A172 (cell line): ENCODE data around the gene CBX8. TPM values are rescaled to one million over a fixed set of nuclear protein-coding genes. Genes with fewer than 3 reads are reported as not detected.

Experiments used
- DNase-seq: peaks from one replicate; pipeline ENCODE4 v3.0.0-alpha.2; 2015; ENCODE audit warnings: low spot score
- total RNA-seq: library from RNA; depleted of rRNA; stranded (reverse); fragments of >200 nt; shearing (Covaris generic); gene quantifications from 2 replicates; pipeline ENCODE4 v1.2.3, GENCODE V29; 2014; rRNA removed

The CBX8 gene
- total RNA-seq, result 7.9 and 8.8 TPM in 2 replicates

DNA sequence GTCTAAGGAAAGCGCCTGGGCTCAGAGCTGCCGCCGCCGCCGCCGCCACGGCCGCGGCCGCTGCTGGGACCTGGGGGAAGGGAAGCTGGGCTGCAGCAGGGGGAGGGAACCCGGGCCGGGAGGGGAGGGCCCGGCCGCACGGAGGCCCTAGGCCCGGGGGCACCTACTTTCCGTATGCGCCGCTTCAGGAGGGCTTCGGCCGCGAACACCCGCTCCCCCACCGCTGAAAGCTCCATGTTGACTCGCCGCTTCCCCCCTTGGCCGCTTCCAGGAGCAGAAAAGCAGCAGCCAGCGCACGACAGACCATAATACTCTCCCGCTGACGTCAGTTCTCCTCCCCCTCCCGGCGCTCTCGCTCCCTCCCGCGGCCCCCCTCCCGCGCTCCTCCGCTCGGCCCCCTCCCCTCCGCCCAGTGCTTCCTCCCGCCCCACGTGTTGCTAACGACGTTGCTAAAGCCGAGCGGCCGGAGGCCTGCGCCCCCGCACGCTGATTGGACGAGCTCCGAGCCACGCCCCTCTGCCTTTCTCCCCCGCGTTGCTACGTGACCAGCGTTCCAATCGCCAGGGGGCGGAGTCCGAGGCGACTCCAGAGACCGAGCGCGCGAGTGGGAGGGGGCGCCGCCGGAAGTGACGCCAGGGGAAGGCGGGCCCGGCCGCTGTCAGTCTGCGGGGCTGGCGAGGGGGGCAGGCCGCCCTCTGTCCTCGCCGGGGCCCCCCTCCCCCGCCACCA is at the start of gene CBX8:
Gene CBX8, minus strand, starts transcription at position 315 of the 729 bp plus-strand sequence. Its CDS starts 79 bp downstream, at position 236.
- peak; percentile 98 for DNase-seq

DNA sequence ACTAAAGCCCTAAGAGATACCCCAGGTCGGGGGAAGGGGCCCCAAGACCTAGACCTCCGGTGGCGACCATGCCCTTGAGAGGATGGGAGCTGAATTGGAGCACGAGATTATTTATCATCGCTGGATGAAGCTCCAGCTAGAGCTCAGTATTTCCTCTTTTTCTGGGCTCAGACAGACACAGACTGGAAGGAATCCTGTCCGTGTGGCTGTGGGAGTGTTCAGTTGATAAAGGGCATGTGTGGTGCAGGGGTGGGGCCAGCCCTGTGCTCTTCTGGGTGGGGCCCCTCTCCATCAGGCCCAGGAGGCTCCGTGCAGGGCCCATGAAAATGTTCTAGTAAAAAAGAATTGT is 48.7 kb upstream of the CBX8 start:
- DNase-seq, result peak; percentile 58

DNA sequence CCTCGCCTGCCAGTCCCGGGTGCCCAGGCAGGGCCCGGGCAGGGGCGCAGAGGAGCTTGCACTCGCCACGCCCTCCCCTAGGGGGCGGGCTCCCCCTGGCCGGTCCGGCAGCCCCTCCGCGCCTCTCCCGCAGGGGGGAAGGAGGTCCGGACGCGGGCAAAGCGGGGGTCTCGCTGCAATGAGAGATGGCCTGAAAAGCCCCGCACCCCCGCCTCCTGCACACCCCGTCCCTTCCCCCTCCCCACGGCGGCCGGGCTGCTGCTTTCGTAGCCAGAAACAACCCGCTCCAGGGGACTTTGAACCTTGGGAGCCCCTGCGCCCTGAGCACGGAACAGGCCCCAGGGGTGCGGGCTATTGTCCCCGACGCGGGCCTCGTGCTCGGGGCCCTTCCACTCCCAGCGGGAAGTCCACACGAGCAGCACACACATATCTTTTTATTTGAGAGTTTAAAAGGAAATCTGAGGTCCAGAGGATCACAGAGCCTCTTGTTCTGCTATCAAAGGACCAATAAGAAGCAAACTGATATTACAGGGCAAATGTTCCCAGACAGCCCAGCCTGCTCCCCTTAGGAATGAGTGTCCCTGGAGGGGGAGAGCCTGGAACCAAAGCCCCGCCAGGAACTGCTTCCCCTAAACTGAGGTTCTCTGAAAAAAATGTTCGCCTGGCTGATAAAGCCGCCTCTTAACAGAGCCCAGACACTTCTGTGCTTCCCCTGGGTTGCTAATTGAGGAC is 48.2 kb upstream of the CBX8 start:
- DNase-seq, result no peak

DNA sequence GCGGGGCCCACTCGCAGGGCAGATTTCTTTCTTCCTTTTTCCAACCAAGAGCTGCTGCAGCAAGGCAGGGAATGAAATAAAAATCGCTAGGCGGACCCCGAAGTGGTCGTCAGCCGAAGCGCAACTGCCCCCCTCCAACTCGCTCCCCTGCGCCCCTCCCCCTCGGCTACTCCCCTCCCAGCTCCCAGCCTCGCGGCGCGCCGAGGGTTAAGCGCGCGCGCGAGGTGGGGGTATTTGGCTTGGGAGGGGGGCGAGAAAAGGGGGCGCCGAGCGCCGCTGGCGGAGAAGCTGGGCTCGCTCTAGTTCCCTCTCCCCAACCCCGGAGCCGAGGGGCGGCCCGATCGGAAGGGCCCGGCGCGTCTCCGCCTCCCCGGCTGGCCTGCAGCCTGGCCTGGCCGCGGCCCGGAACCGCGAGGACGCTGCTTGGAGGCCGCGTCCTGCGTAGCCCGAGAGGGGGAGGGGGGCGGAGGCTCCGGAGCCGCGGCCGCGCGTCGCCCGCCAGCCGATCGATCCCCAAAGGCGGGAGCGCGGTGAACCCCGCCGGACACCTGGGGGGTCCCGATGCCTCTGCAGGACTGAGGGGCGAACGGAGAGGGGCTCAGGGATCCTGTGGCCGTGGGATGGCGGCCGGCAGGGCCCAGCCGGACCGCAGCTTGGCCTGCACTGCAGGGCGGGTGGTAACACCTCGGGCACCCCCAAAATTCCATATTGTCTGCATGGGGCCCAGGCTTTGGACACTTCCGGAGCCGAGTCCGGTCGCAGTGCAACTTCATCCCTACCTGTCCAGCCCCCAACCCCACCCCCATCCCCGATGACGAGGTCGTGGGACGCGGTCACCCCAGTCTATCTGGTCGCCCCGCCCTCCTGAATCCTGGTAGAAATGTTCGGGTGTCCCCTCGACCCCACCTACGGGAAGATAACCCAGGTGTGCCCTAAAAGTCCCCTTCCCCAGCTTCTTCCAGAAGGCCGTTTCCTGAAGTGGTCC is 47.2 kb upstream of the CBX8 start:
- DNase-seq, result no peak

DNA sequence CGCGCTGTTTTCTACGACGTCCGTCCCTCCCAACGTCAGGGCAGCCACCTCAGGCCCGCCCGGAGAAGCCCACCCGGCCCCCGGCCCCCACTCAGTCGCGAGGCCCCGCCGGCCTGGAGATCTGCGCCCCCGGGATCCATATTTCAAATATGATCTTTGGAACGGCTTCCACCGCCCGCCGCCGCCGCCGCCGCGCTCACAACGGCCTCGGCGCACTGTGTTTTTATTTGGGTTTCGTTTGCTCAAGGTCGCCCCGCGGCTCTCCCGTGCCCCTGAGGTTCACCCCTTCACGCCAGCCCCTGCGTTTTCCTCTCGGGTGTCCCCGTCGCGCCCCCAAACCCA is 46.6 kb upstream of the CBX8 start:
- no peak for DNase-seq

DNA sequence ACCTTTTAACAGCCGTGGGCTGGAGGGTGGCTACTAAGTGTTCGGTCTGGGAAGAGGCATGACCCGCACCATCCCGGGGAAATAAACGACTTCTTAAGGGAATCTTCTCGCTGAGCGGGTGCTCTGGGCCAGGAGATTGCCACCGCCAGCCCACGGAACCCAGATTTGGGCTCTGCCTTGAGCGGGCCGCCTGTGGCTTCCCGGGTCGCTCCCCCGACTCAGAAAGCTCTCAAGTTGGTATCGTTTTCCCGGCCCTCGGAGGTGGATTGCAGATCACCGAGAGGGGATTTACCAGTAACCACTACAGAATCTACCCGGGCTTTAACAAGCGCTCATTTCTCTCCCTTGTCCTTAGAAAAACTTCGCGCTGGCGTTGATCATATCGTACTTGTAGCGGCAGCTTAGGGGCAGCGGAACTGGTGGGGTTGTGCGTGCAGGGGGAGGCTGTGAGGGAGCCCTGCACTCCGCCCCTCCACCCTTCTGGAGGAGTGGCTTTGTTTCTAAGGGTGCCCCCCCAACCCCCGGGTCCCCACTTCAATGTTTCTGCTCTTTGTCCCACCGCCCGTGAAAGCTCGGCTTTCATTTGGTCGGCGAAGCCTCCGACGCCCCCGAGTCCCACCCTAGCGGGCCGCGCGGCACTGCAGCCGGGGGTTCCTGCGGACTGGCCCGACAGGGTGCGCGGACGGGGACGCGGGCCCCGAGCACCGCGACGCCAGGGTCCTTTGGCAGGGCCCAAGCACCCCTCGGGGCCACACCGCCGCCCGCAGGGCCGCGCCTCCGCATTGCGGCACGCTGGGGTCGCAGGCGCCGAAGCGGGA is 46.0 kb upstream of the CBX8 start:
- DNase-seq, result no peak

DNA sequence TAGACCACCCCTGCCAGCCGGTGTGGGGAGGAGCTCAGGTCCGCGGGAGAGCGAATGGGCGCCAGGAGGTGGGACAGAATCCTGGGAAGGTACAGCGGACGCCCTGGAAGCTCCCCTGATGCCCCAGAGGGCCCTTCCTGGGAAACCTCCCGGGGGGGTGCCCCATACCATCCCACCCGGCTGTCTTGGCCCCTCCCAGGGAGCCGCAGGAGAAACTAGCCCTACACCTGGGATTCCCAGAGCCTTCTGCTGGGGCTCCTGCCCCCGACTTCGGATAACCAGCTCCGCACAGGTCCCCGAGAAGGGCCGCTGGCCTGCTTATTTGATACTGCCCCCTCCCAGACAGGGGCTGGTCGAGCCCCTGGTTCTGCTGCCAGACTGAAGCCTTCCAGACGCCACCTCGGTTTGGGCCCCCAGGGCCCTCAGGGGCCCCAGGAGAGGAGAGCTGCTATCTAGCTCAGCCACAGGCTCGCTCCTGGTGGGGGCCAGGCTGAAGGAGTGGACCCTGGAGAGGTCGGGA is 45.3 kb upstream of the CBX8 start:
- no peak for DNase-seq

DNA sequence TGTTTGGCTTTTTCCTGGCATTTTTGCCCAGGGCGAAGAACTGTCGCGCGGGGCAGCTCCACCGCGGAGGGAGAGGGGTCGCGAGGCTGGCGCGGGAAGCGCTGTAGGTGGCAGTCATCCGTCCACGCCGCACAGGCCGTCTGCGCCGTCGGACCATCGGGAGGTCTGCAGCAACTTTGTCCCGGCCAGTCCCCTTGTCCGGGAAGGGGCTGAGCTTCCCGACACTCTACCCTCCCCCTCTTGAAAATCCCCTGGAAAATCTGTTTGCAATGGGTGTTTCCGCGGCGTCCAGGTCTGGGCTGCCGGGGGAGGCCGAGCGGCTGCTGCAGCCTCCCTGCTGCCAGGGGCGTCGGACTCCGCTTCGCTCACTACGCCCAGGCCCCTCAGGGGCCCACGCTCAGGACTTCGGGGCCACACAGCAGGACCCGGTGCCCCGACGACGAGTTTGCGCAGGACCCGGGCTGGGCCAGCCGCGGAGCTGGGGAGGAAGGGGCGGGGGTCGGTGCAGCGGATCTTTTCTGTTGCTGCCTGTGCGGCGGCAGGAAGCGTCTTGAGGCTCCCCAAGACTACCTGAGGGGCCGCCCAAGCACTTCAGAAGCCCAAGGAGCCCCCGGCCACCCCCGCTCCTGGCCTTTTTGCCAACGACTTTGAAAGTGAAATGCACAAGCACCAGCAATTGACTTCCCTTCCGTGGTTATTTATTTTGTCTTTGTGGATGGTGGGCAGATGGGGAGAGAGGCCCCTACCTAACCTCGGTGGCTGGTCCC is 44.7 kb upstream of the CBX8 start:
- DNase-seq, result no peak

DNA sequence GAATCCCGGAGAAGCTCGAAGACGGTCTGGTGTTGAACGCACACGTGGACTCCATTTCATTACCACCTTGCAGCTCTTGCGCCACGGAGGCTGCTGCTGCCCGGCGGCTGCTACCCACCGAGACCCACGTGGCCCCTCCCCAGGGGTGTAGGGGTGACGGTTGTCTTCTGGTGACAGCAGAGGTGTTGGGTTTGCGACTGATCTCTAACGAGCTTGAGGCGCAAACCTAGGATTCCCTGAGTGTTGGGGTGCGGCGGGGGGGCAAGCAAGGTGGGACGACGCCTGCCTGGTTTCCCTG is 44.1 kb upstream of the CBX8 start:
- DNase-seq, result no peak

DNA sequence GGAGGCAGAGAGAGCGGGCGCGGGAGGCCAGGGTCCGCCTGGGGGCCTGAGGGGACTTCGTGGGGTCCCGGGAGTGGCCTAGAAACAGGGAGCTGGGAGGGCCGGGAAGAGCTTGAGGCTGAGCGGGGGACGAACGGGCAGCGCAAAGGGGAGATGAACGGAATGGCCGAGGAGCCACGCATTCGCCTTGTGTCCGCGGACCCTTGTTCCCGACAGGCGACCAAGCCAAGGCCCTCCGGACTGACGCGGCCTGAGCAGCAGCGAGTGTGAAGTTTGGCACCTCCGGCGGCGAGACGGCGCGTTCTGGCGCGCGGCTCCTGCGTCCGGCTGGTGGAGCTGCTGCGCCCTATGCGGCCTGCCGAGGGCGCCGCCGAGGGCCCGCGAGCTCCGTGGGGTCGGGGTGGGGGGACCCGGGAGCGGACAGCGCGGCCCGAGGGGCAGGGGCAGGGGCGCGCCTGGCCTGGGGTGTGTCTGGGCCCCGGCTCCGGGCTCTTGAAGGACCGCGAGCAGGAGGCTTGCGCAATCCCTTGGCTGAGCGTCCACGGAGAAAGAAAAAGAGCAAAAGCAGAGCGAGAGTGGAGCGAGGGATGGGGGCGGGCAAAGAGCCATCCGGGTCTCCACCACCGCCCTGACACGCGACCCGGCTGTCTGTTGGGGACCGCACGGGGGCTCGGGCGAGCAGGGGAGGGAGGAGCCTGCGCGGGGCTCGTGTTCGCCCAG is 43.6 kb upstream of the CBX8 start:
- DNase-seq, result no peak

DNA sequence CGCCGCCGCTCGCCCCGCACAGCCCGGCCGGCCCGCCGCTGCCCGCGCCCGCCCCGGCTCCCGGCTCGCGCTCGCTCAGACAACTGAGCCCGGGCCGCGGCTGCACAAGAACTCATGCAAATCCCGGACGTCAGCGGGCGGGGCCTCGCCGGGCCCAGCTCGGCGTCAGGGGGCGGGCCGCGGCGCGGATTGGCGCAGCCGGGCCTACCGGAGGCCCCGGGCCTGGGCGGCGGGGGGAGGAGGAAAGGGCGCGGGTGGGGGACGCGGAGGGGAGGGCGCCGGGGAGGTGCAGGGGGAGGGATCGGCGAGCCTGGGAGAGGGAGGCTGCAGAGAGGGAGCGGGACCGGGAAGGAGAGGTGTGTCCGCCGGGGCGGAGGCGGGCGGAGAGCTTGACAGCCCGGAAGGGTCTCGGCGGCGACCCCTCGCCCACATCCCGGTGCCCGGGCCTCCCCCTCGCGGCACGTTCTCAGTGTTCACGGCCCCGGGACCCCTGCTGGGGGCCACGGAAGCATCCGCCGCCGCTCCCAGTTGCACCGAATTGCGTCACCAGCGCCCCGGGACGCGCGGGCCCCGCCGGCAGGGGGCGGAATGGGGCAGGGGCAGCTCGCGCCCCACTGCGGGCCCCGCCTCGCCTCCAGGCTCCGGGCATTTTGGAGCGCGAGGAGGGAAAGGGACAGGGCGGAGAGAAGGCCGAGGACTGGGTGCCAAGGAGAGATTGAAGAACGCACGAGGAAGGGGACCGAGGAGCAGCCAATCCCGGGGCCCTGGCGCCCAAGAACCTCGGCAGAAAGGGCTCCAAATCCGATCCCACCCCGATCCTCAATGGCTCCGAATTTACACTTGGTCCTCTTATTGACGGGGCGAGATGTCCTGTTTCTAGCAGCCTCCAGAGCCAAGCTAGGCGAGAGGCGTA is 42.7 kb upstream of the CBX8 start, which contains the start of gene CBX4:
Gene CBX4, minus strand, starts transcription at position 85 of the 913 bp plus-strand sequence. CDS start 189 bp downstream, outside the sequence.
- peak; percentile 85 for DNase-seq

DNA sequence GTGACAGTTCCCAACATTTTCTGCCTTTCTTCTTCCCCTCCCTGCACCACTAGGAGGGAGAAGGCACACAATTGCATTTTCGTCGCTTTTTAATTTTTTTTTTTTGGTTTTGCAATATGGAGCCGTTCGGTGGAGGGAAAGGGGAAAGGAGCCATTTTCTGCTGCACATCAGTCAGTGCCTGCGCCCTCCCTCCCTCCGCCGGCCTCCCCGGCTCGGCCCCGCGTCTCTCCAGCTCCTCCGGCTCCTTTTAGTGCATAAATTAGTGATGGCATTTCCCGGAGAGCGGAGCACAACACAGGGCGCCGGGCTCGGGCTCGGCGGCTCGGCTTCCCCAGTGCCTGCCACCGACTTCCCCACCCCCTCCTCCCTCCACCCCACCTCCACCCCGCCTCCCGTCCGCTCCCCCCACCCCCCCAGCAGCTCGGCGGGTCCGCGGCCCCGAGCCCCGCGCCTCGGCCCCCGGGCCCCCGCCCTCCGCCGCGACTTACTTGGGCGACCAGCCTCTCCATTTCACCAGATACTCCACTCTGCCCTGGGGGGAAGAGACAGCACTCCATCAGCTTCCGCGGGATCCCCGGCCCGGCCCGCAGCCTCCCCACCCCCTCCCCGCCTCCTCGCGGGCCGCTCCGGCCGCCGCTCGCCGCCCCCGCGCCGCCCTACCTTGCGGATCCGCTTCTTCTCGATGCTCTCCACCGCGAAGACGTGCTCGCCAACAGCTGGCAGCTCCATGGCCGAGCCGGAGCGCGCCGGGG is 41.8 kb upstream of the CBX8 start:
- DNase-seq, result peak; percentile 44

DNA sequence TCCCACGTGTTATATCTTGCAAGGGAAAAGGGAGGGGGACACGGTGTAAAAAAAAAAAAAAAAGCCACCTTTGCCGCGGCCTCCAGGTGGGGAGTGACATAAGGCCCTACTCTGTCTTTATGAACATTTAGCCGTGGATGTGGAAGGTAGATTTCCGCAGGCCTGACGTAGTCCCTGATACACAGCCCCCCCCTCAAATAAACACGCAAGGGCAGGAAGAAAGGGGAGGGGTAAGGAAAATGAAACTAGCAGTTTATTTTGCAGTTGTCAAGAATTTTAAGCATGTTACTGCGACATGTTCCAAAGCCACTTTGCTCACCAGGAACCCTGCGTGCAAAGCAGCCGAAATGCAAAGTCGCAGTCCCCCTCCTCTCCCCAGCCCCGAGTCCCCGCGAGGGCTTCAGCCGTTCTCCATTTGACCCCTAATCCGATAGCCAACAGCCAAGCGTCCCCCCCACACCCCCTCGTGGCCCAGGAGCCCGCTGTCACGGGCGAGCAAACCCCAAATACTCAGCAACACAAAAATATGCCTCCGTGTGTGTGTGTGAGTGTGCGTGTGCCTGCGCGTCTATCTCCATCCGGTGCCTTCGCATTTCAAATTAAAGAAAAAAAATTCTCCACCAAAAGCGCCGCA is 41.1 kb upstream of the CBX8 start:
- DNase-seq, result no peak

DNA sequence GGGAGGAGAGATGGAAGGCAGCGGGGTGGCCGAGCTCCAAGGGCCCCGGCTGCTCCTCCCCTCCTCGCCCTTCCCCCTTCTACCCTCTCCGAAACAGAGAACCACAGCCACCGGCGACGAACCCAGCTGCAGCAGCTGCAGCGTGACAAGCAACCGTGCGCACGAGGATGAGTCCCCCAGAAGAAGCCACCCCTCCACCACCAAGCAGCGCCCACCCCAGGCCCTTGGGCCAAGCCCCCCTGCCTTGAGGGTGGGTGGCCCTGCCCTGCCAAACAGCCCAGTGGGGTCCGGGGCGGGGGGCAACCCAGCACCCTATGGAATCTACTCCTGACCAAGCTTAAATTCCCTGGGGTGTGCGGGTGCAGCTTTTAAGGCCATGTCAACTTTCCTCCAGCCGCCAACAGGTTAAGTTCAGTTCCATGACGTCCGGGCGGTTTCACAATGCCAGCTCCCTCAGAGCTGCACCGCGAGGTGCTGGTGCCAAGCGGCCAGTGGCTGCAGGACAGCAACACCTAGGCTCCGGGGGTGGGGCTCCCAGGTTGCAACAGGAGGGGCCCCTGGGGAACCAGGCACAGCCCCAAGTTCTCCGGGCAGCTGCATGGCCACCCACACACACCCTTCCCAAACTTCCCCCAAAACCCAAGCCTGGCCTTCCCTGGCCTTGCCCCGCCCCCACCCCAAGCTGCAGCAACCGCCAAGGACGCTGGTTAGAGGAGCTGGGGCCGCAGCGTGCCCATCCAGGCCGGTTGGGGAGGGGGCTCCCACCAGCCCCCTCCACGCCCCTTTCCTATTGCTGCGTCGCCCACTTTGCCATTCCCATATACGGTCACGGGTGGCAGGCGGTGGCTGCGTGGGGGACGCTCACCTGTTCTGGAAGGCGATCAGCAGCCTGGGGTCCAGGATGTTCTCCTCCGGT is 40.4 kb upstream of the CBX8 start:
- DNase-seq, result peak; percentile 64

DNA sequence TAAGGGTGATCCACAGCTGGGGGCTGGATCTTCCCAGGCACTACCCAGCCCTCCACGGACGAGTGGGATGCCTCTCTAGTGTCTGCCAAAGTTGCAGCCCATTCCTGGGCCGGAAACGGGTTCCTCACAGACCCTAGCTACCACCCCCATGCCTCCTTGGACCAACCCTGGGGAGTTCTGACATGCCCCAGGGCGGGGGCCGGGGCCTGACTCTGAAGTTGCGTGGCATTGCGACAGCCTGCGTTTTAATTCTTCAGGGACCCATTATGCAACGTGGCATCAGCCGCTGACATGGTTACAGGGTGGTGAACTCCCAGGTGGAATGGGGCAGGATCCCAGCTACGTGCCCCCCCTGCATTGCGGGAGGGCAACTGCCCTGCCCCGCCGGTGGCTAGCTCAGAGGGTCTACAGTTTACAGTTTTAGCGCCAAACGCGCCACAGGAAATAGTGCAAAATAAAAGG is 39.7 kb upstream of the CBX8 start:
- DNase-seq, result no peak

DNA sequence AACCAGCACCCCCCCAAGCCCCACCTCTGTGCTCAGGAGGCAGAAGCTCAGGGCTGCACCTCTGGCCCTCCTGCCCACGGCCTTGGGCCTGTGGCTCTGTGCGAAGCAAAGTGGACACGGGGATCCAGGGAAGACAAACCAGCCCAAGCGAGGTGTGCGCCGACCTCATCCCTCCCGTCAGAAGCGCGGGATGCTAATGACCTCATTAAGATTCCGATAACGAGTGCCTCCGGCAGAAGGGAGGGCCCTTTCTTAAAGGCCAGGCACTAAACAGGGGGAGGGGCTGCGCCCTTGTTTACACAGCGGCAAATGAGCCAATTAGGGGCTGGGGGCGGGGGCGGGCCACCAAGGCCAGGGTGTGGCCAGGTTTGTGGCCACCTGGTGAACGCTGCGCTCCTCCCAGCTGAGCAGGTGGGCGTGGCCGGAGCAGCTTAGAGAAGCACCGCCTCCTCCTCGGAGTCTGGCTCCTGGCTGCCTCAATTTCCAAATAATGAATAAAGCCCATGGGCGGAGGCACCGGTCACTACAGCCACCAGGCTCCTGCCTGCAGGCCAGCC is 39.2 kb upstream of the CBX8 start:
- no peak for DNase-seq
